ENCODE data around the gene MRC1.

DNA sequence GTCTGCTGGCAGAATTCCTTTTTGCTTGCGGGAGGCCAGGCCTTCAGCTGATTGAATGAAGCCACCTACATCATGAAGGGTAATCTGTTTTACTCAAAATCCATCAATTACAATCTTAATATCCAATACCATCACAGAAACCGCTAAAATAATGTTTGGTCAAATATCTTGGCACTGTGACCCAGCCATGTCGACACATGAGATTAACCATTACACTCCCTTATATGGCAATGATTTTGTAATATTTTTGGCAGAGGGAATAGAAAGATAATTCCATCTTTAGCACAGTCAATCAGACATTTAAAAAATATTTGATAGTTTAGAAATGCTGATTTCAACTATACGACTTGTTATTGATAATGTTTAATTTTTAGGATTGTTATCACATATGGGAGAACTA lies 106.0 kb downstream of the MRC1 start:
- TF ChIP-seq, protein P1, sequence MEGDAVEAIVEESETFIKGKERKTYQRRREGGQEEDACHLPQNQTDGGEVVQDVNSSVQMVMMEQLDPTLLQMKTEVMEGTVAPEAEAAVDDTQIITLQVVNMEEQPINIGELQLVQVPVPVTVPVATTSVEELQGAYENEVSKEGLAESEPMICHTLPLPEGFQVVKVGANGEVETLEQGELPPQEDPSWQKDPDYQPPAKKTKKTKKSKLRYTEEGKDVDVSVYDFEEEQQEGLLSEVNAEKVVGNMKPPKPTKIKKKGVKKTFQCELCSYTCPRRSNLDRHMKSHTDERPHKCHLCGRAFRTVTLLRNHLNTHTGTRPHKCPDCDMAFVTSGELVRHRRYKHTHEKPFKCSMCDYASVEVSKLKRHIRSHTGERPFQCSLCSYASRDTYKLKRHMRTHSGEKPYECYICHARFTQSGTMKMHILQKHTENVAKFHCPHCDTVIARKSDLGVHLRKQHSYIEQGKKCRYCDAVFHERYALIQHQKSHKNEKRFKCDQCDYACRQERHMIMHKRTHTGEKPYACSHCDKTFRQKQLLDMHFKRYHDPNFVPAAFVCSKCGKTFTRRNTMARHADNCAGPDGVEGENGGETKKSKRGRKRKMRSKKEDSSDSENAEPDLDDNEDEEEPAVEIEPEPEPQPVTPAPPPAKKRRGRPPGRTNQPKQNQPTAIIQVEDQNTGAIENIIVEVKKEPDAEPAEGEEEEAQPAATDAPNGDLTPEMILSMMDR (IDR thresholded peaks at IDR 0.05; ENCODE audit: insufficient read depth, low read length): no peak
- TF ChIP-seq POLR2AphosphoS5 (IDR thresholded peaks at IDR 0.05; ENCODE audit: low read depth) (no peak), GABPA (IDR thresholded peaks at IDR 0.05; ENCODE audit: low read depth) (no peak)
- TF ChIP-seq, protein P2, sequence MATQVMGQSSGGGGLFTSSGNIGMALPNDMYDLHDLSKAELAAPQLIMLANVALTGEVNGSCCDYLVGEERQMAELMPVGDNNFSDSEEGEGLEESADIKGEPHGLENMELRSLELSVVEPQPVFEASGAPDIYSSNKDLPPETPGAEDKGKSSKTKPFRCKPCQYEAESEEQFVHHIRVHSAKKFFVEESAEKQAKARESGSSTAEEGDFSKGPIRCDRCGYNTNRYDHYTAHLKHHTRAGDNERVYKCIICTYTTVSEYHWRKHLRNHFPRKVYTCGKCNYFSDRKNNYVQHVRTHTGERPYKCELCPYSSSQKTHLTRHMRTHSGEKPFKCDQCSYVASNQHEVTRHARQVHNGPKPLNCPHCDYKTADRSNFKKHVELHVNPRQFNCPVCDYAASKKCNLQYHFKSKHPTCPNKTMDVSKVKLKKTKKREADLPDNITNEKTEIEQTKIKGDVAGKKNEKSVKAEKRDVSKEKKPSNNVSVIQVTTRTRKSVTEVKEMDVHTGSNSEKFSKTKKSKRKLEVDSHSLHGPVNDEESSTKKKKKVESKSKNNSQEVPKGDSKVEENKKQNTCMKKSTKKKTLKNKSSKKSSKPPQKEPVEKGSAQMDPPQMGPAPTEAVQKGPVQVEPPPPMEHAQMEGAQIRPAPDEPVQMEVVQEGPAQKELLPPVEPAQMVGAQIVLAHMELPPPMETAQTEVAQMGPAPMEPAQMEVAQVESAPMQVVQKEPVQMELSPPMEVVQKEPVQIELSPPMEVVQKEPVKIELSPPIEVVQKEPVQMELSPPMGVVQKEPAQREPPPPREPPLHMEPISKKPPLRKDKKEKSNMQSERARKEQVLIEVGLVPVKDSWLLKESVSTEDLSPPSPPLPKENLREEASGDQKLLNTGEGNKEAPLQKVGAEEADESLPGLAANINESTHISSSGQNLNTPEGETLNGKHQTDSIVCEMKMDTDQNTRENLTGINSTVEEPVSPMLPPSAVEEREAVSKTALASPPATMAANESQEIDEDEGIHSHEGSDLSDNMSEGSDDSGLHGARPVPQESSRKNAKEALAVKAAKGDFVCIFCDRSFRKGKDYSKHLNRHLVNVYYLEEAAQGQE (IDR thresholded peaks at IDR 0.05; ENCODE audit: insufficient replicate concordance, low read depth): no peak
